GM18868 (cell line): ENCODE results near the gene RPS25.
"Not testable (repeated sequence)": the region's sequence is repeated elsewhere in the genome, so short reads cannot be mapped to it uniquely, and the experiment has no call there.

Experiments
- ATAC-seq: cut with Tn5 transposase; IDR thresholded peaks from one replicate; pipeline ENCODE4 v1.9.1; 2021; ENCODE audit warnings: mild to moderate bottlenecking, moderate library complexity; ENCODE audit not compliant: unreplicated experiment

Gene RPS25

DNA sequence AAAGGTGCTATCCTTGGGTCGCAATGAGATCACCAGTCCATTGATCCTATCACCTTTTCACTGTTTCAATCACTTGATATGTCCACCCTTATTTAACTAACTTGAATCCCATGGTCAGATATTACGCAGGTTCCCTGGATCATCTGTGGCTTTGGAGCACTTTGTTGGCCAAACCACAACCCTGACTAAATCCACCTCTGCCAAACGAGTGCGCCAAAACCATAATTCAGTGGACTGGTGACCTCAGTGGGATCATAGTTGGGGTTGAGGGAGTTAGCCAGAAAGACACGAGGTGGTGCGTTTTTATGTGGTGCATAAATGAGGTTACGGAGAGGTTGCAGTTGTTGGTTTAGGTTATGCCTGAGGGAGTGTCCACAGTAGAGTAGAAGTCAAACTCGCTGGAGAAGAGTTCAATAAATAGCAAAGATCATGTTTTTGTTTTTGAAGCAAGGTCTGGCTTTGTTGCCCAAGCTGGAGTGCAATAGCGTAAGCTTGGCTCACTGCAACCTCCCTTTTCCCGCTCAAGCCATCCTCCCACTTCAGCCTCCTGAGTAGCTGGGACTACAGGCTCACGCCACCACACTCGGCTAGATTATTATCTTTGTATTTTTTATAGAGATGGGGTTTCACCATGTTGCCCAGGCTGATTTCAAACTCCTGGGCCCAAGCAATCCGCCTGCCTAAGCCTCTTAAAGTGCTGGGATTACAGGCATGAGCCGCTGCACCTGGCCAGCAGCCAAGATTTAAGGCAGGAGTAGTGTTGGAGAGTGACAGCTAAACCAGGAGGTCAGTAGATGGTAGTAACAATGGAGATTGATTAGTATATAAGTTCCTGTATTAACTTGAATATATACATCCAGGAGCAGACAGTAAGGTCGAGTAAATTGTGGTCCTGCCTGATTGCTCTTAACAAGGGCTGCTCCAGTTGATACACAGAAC, 42.1 kb downstream of the RPS25 start:
- no peak for ATAC-seq

DNA sequence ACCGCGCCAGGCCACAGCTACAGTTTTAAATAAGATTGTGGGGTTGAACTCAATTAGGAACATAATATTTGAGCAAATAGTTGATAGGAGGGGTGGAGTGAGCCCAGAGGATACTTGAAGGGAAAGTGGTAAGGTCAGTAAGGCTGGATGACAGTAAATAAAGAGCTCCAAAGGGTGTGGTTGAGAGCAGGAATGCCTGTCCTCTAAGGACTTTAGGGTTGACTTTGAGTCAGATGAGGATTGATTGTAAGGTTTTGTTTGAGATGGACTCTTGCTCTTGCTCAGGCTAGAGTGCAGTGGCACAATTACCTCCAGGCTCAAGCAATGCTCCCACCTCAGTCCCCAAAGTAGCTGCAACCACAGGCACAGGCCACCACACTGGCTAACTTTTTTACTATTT, 44.2 kb downstream of the RPS25 start:
- no peak for ATAC-seq

GRCh38 chr11:118971646-118972045, 46.5 kb downstream of the RPS25 start, which contains the start of gene FOXR1:
Gene FOXR1, plus strand, starts transcription at chr11:118971761. Its CDS starts 171 bp downstream, at chr11:118971932.
- no peak for ATAC-seq

DNA sequence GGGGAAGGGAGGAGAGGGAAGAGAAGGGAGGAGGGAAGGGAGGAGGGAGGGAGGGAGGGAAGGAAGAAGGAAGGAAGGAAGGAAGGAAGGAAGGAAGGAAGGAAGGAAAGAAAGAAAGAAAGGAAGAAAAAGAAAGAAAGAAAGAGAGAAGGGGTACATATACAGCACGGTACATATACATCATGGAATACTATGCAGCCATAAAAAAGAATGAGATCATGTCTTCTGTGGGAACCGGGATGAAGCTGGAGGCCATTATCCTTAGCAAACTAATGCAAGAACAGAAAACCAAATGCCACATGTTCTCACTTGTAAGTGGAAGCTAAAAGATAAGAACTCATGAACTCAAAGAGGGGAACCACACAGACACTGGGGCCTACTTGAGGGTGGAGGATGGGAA, 48.6 kb downstream of the RPS25 start:
- ATAC-seq, result not testable (repeated sequence)
